ENCODE data around the gene SACM1L. TPM values are rescaled to one million over a fixed set of nuclear protein-coding genes. Genes with fewer than 3 reads are reported as not detected.

The SACM1L gene
- total RNA-seq, 1 donor from 2014 or later, result 59.2 TPM

- H3K36me3 Mint-ChIP-seq (ENCODE audit: unreplicated experiment), result no peaks in the 10 kb centered on the region
- peak; percentile 69 for DNase-seq
Observed at GRCh38 chr3:45760878-45761711, 71.9 kb downstream of the SACM1L start.

GRCh38 chr3:45761831-45762230, 72.6 kb downstream of the SACM1L start:
- no peak overlapping the region for H3K4me3 Mint-ChIP-seq (ENCODE audit: unreplicated experiment)
- no peak for DNase-seq

More at GRCh38 chr3:45760878-45761711, 71.9 kb downstream of the SACM1L start:
- Mint-ChIP-seq H3K27me3 (ENCODE audit: unreplicated experiment) (peaks cover 2% of the 10 kb centered on the region), H3K27ac (ENCODE audit: unreplicated experiment) (no peak overlapping the region), H3K9me3 (ENCODE audit: unreplicated experiment) (no peaks in the 10 kb centered on the region), H3K4me1 (ENCODE audit: low read depth, unreplicated experiment) (peaks cover 2% of the 10 kb centered on the region), H3K4me3 (ENCODE audit: unreplicated experiment) (no peak overlapping the region)
- peak; percentile 69 for TF ChIP-seq CTCF (IDR thresholded peaks at IDR 0.05; ENCODE audit: partially characterized antibody, unreplicated experiment)

GRCh38 chr3:45762647-45763302, 73.6 kb downstream of the SACM1L start:
- peaks cover 2% of the 10 kb centered on the region for H3K27me3 Mint-ChIP-seq (ENCODE audit: unreplicated experiment)
- H3K9me3 Mint-ChIP-seq (ENCODE audit: unreplicated experiment), result peaks cover 3% of the 10 kb centered on the region
- H3K27ac Mint-ChIP-seq (ENCODE audit: unreplicated experiment), result no peak overlapping the region
- no peak for TF ChIP-seq CTCF (IDR thresholded peaks at IDR 0.05; ENCODE audit: partially characterized antibody, unreplicated experiment)
- no peak overlapping the region for H3K4me3 Mint-ChIP-seq (ENCODE audit: unreplicated experiment)
- peaks cover 2% of the 10 kb centered on the region for H3K4me1 Mint-ChIP-seq (ENCODE audit: low read depth, unreplicated experiment)
- DNase-seq, result no peak
- H3K36me3 Mint-ChIP-seq (ENCODE audit: unreplicated experiment), result peaks cover 7% of the 10 kb centered on the region

More at GRCh38 chr3:45761831-45762230, 72.6 kb downstream of the SACM1L start:
- peaks cover 2% of the 10 kb centered on the region for H3K27me3 Mint-ChIP-seq (ENCODE audit: unreplicated experiment)
- H3K9me3 Mint-ChIP-seq (ENCODE audit: unreplicated experiment), result no peaks in the 10 kb centered on the region
- H3K36me3 Mint-ChIP-seq (ENCODE audit: unreplicated experiment), result no peaks in the 10 kb centered on the region
- no peak overlapping the region for H3K27ac Mint-ChIP-seq (ENCODE audit: unreplicated experiment)
- H3K4me1 Mint-ChIP-seq (ENCODE audit: low read depth, unreplicated experiment), result peaks cover 2% of the 10 kb centered on the region
- TF ChIP-seq CTCF (IDR thresholded peaks at IDR 0.05; ENCODE audit: partially characterized antibody, unreplicated experiment), result no peak

- H3K4me1 Mint-ChIP-seq (ENCODE audit: low read depth, unreplicated experiment), result peaks cover 2% of the 10 kb centered on the region
- H3K36me3 Mint-ChIP-seq (ENCODE audit: unreplicated experiment), result peaks cover 11% of the 10 kb centered on the region
- peaks cover 2% of the 10 kb centered on the region for H3K27me3 Mint-ChIP-seq (ENCODE audit: unreplicated experiment)
- peaks cover 3% of the 10 kb centered on the region for H3K9me3 Mint-ChIP-seq (ENCODE audit: unreplicated experiment)
- H3K4me3 Mint-ChIP-seq (ENCODE audit: unreplicated experiment), result no peak overlapping the region
- DNase-seq, result no peak
- no peak overlapping the region for H3K27ac Mint-ChIP-seq (ENCODE audit: unreplicated experiment)
- no peak for TF ChIP-seq CTCF (IDR thresholded peaks at IDR 0.05; ENCODE audit: partially characterized antibody, unreplicated experiment)
Observed at GRCh38 chr3:45763303-45763675, 74.1 kb downstream of the SACM1L start.

All from glutamatergic neuron (in vitro differentiated cells).